K562 (cell line): ENCODE results near the gene ZNF541. TPM values are rescaled to one million over a fixed set of nuclear protein-coding genes. Genes with fewer than 3 reads are reported as not detected.

Experiments
- ATAC-seq: fragments of 200-7000 bp; cut with Tn5 transposase; 3 replicates; pipeline ENCODE4 v1.9.1; 2020; ENCODE audit warnings: moderate library complexity
- BruUV-seq: library from RNA; stranded (reverse); fragments of 400-500 nt; replicated peaks from 2 replicates; lab custom pipeline; 2021; lab: Mats Ljungman, UMichigan
- CTCF ChIA-PET: fragments of 300-600 bp; formaldehyde crosslinking; extraction: SDS; loops from one replicate; lab custom pipeline; 2021; ENCODE audit warnings: low intra/inter-chr PET ratio; lab: Yijun Ruan, JAX
- POLR2A ChIA-PET: fragments of 300-600, 350-650 bp; sonication (Branson Sonifier 250); formaldehyde crosslinking; extraction: SDS; loops from one replicate; lab custom pipeline; 2021; ENCODE audit warnings: antibody characterized with exemption, inconsistent platforms; lab: Yijun Ruan, JAX
- DNase-seq, 4 experiments: peaks; one replicate each; pipeline versions ENCODE4 v3.0.0 to v3.0.0-alpha.2; 2011 to 2018; ENCODE audit warnings: low spot score in 3 of 4, mixed read lengths in 3 of 4; ENCODE audit errors: extremely low read depth in 1 of 4
- FAIRE-seq: peaks from 2 replicates; lab custom pipeline; 2011; peaks lifted over from hg19 to GRCh38; lab: Jason Lieb, UNC
- H2AFZ ChIP-seq: 2 replicates; pipeline ENCODE4 v1.6.0; 2011; ENCODE audit warnings: low read depth, low read length, control low read depth, inconsistent platforms
- H3K27ac ChIP-seq: fragments of 200-600 bp; 3 replicates; pipeline ENCODE4 v1.8.0; 2011; ENCODE audit warnings: low read depth, mild to moderate bottlenecking, control low read depth, inconsistent platforms, low read length, moderate library complexity, mixed read lengths; ENCODE audit errors: extremely low read depth
- H3K27me3 ChIP-seq, 2 experiments: fragments of 300-600 bp in 1 of 2; 2 replicates in 1 of 2; 3 replicates in 1 of 2; pipeline versions ENCODE4 v1.6.0 to v1.8.0; 2011; ENCODE audit warnings: inconsistent platforms in 2 of 2, low read length in 2 of 2, mild to moderate bottlenecking in 1 of 2, mixed read lengths in 1 of 2, moderate library complexity in 1 of 2; ENCODE audit not compliant: control insufficient read depth in 2 of 2, insufficient read depth in 2 of 2
- H3K36me3 ChIP-seq: fragments of 300-600 bp; 3 replicates; pipeline ENCODE4 v1.8.0; 2011; ENCODE audit warnings: mild to moderate bottlenecking, low read length, inconsistent platforms; ENCODE audit not compliant: control insufficient read depth, insufficient read depth
- H3K4me1 ChIP-seq, 2 experiments: fragments of 200-600 bp in 1 of 2; replicated peaks in 1 of 2; 2 replicates in 1 of 2; 3 replicates in 1 of 2; pipeline versions ENCODE4 v1.5.1 to v1.8.0; 2011; ENCODE audit warnings: inconsistent platforms in 2 of 2, low read length in 2 of 2, mild to moderate bottlenecking in 1 of 2, mixed read lengths in 1 of 2, moderate library complexity in 1 of 2; ENCODE audit not compliant: control insufficient read depth in 2 of 2, insufficient read depth in 2 of 2
- H3K4me2 ChIP-seq: 2 replicates; pipeline ENCODE4 v1.6.1; 2011; ENCODE audit warnings: low read length, control low read depth, inconsistent platforms, mixed read lengths; ENCODE audit not compliant: insufficient read depth
- H3K4me3 ChIP-seq: fragments of 200-600 bp; sonication (generic), shearing (Covaris generic); 2 replicates; pipeline ENCODE4 v1.5.1; 2016; ENCODE audit warnings: control low read depth, inconsistent platforms
- H3K79me2 ChIP-seq: fragments of 200-600 bp; 3 replicates; pipeline ENCODE4 v1.8.0; 2011; ENCODE audit warnings: low read length, inconsistent platforms; ENCODE audit not compliant: control insufficient read depth, insufficient read depth
- H3K9ac ChIP-seq, 2 experiments: 2 replicates each; pipeline versions ENCODE4 v1.6.0 to v1.6.1; 2011; ENCODE audit warnings: low read depth in 2 of 2, low read length in 2 of 2, control low read depth in 1 of 2, inconsistent platforms in 1 of 2, mild to moderate bottlenecking in 1 of 2, mixed read lengths in 1 of 2; ENCODE audit not compliant: insufficient read depth in 1 of 2
- H3K9me1 ChIP-seq: one replicate; pipeline ENCODE4 v1.6.0; 2011; ENCODE audit warnings: inconsistent platforms, mild to moderate bottlenecking, low read length, moderate library complexity; ENCODE audit not compliant: control insufficient read depth, insufficient read depth
- H3K9me3 ChIP-seq: replicated peaks from 2 replicates; pipeline ENCODE4 v1.5.1; 2011; ENCODE audit warnings: low read depth, low read length, inconsistent platforms; ENCODE audit not compliant: control insufficient read depth, insufficient read depth
- H4K20me1 ChIP-seq: replicated peaks from 2 replicates; pipeline ENCODE4 v1.6.1; 2011; ENCODE audit warnings: low read length, inconsistent platforms, mixed read lengths; ENCODE audit not compliant: control insufficient read depth, insufficient read depth
- CCAR2 ChIP-seq: fragments of 200-400 bp; formaldehyde crosslinking; IDR thresholded peaks from 2 replicates; pipeline ENCODE4 v1.6.1; 2017; ENCODE audit warnings: mild to moderate bottlenecking, low read depth, low read length
- HDAC1 ChIP-seq, 2 experiments: fragments of 450-650 bp; IDR thresholded peaks; 2 replicates each; pipeline ENCODE4 v1.6.1; 2016 to 2017; ENCODE audit warnings: inconsistent platforms in 1 of 2, mild to moderate bottlenecking in 1 of 2, moderate library complexity in 1 of 2
- JUN ChIP-seq, 2 experiments: sonication (generic) in 1 of 2; formaldehyde crosslinking in 1 of 2; IDR thresholded peaks; 2 replicates each; pipeline versions ENCODE4 v1.6.1 to v1.8.0; 2012 to 2022; ENCODE audit warnings: borderline replicate concordance in 2 of 2, mild to moderate bottlenecking in 2 of 2, improper control_type of control experiment in 1 of 2, low read depth in 1 of 2, low read length in 1 of 2, missing genetic modification reagents in 1 of 2
- NCOA6 ChIP-seq: fragments of 450-650 bp; IDR thresholded peaks from 2 replicates; pipeline ENCODE4 v1.6.1; 2017; ENCODE audit warnings: mild to moderate bottlenecking
- SFPQ ChIP-seq: fragments of 200-400 bp; formaldehyde crosslinking; IDR thresholded peaks from 2 replicates; pipeline ENCODE4 v1.6.1; 2017; ENCODE audit warnings: mild to moderate bottlenecking, low read depth, low read length, moderate library complexity
- SREBF1 ChIP-seq: fragments of 150-350 bp; IDR thresholded peaks from 2 replicates; pipeline ENCODE4 v1.6.1; 2014; ENCODE audit warnings: antibody characterized with exemption, low read depth, low read length, borderline replicate concordance
- SRSF3 ChIP-seq: fragments of 200-400 bp; formaldehyde crosslinking; IDR thresholded peaks from 2 replicates; pipeline ENCODE4 v1.6.1; 2016; ENCODE audit warnings: mild to moderate bottlenecking, low read length, moderate library complexity; ENCODE audit not compliant: insufficient read depth
- ZBED1 ChIP-seq: IDR thresholded peaks from 2 replicates; pipeline ENCODE4 v1.6.1; 2014
- ZBTB8A ChIP-seq: fragments of 450-650 bp; IDR thresholded peaks from 2 replicates; pipeline ENCODE4 v1.6.1; 2018; ENCODE audit warnings: mild to moderate bottlenecking, moderate library complexity; ENCODE audit not compliant: partially characterized antibody
- ZFP1 ChIP-seq: fragments of 450-650 bp; formaldehyde crosslinking; IDR thresholded peaks from 2 replicates; pipeline ENCODE4 v1.4.0; 2020; ENCODE audit warnings: mild to moderate bottlenecking, mixed read lengths
- ZFP36 ChIP-seq: fragments of 150-350 bp; IDR thresholded peaks from 2 replicates; pipeline ENCODE4 v1.6.1; 2018; ENCODE audit warnings: low read length, low read depth; ENCODE audit not compliant: partially characterized antibody
- ZNF449 ChIP-seq: fragments of 250-450 bp; sonication (Bioruptor Pico); IDR thresholded peaks from 2 replicates; pipeline ENCODE4 v1.8.0; 2022; ENCODE audit warnings: moderate library complexity, mild to moderate bottlenecking, inconsistent platforms
- ZNF699 ChIP-seq: fragments of 250-450 bp; sonication (Bioruptor Pico); IDR thresholded peaks from 2 replicates; pipeline ENCODE4 v1.8.0; 2021; ENCODE audit warnings: mild to moderate bottlenecking, moderate library complexity; ENCODE audit not compliant: insufficient replicate concordance
- ZNF717 ChIP-seq: fragments of 250-450 bp; sonication (Bioruptor Pico); IDR thresholded peaks from 2 replicates; pipeline ENCODE4 v1.5.0; 2021
- WGBS: fragments of 100-300 bp; shearing (Covaris generic); methylation state at CpG from one replicate; pipeline ENCODE4 v1.1.6; 2016; ENCODE audit warnings: low coverage, mixed read lengths; ENCODE audit not compliant: insufficient coverage; ENCODE audit errors: missing lambda C conversion rate; 5-methylcytosine and 5-hydroxymethylcytosine counted together
- in situ Hi-C: fragments of 300-500 bp; cut with MboI; formaldehyde crosslinking; loops from 4 replicates; pipeline ENCODE4 v1.15.0; 2018; ENCODE audit warnings: inconsistent platforms, mixed read lengths
- intact Hi-C: fragments of 100-400 bp; cut with micrococcal nuclease; formaldehyde crosslinking; loops from 2 replicates; pipeline ENCODE4 v1.14.2; 2022
- polyA plus RNA-seq, 8 experiments: library from polyadenylated mRNA; depleted of rRNA in 4 of 8; stranded (reverse) in 5 of 8; unstranded in 3 of 8; fragments of >200 nt; fragmentation: Nextera tagmentation in 2 of 8; fragmentation: Illumina TruSeq in 1 of 8; extraction: Ambion mirVana in 2 of 8; extraction: Trizol in 1 of 8; gene quantifications; 2 replicates each; pipeline versions ENCODE4 v1.2.1 to v1.2.3, GENCODE V29; 2011 to 2014; ENCODE audit warnings: inconsistent platforms in 1 of 8, missing spikeins in 1 of 8
- total RNA-seq, 7 experiments: library from RNA; depleted of rRNA in 6 of 7; stranded (reverse); fragments of >200 nt in 6 of 7; fragmentation: Illumina TruSeq in 2 of 7; extraction: Trizol in 2 of 7; gene quantifications; 2 replicates each; pipeline versions ENCODE4 v1.2.1 to v1.2.3, GENCODE V29; 2011 to 2021; ENCODE audit warnings: low replicate concordance in 1 of 7

Gene ZNF541
- total and polyA plus RNA-seq, 9 of the 15 experiments (the other 6 are each of a cell fraction or from before 2014, with no cell fraction given), result 0.04 to 0.11 (median 0.05) TPM; not detected in 1

GRCh38 chr19:47593860-47594259 lies 20.9 kb upstream of the ZNF541 start:
- no peak for FAIRE-seq
- no peak overlapping the region for H3K9ac ChIP-seq
- H3K4me3 ChIP-seq, result no peak overlapping the region
- no peak for ATAC-seq
- H3K27ac ChIP-seq, result no peak overlapping the region
- H3K4me1 ChIP-seq, result no peaks in the 10 kb centered on the region; a peak in 1 of 5 replicates
- DNase-seq, result no peak
- no peaks in the 10 kb centered on the region for H3K9me1 ChIP-seq
- no peaks in the 10 kb centered on the region for H4K20me1 ChIP-seq
- 24% methylated on average over 6 of the region's 6 CpGs for WGBS
- H3K79me2 ChIP-seq, result no peaks in the 10 kb centered on the region
- H3K27me3 ChIP-seq, result peaks cover 13 to 23% of the 10 kb centered on the region in 2 experiments; a peak in 4 of 5 replicates
- no peaks in the 10 kb centered on the region for H3K36me3 ChIP-seq
- 0 out of 2 replicates have a peak, but pooled peaks cover 3% of the 10 kb centered on the region for H3K9me3 ChIP-seq
- in situ Hi-C loops, result no loop called here
- no TSS peak for BruUV-seq
- peak; percentile 73 for TF ChIP-seq ZFP36
- no peak for TF ChIP-seq CCAR2
- no peak for TF ChIP-seq ZNF699
- intact Hi-C loops, result no loop called here
- no peak overlapping the region for H2AFZ ChIP-seq
- ChIA-PET POLR2A (no interaction called here), CTCF (no interaction called here)
- H3K4me2 ChIP-seq, result no peak overlapping the region

GRCh38 chr19:47589824-47590223 lies 16.9 kb upstream of the ZNF541 start:
- CTCF ChIA-PET, result no interaction called here
- WGBS, result 2% methylated on average over 7 of the region's 7 CpGs

More at GRCh38 chr19:47589824-47590223, 16.9 kb upstream of the ZNF541 start:
- in situ Hi-C loops, result no loop called here
- intact Hi-C loops, result no loop called here
- Histone ChIP-seq H2AFZ (no peak overlapping the region), H3K9me1 (no peaks in the 10 kb centered on the region), H3K4me2 (no peak overlapping the region), H4K20me1 (no peaks in the 10 kb centered on the region), H3K9me3 (peaks cover 8% of the 10 kb centered on the region), H3K9ac (no peak overlapping the region), H3K27me3 (peaks cover 13 to 23% of the 10 kb centered on the region in 2 experiments; a peak in 4 of 5 replicates), H3K36me3 (no peaks in the 10 kb centered on the region), H3K4me3 (no peak overlapping the region), H3K4me1 (no peaks in the 10 kb centered on the region), H3K27ac (no peak overlapping the region), H3K79me2 (no peaks in the 10 kb centered on the region)
- ATAC-seq (no peak), DNase-seq (no peak), FAIRE-seq (no peak)
- POLR2A ChIA-PET, result interaction anchor here (0.9 kb wide), 1 partner anchor 14 kb away, joined by 3 read pairs; no protein-coding TSS in a partner anchor
- no peak for TF ChIP-seq ZNF717 (CRISPR knock-in tag)
- no peak for TF ChIP-seq ZBED1
- TF ChIP-seq ZNF449 (CRISPR knock-in tag), result no peak
- no peak for TF ChIP-seq JUN (IDR thresholded peaks at IDR 0.05; ENCODE audit: borderline replicate concordance, low read depth, low read length)
- TF ChIP-seq JUN (CRISPR knock-in tag; IDR thresholded peaks at IDR 0.05; ENCODE audit: borderline replicate concordance), result no peak
- no peak for TF ChIP-seq SREBF1
- no peak for TF ChIP-seq HDAC1 (IDR thresholded peaks at IDR 0.05)
- TF ChIP-seq ZFP1, result no peak
- TF ChIP-seq SRSF3, result no peak
- no peak for TF ChIP-seq NCOA6
- TF ChIP-seq SFPQ, result no peak
- no peak for TF ChIP-seq ZBTB8A
- no TSS peak for BruUV-seq
